ENCODE data around the gene PDP2. TPM values are rescaled to one million over a fixed set of nuclear protein-coding genes. Genes with fewer than 3 reads are reported as not detected.

PDP2 gene
- total and polyA plus RNA-seq, 2 of the 4 experiments (the other 2 are of a cell fraction): 5.3 to 16.8 TPM

DNA sequence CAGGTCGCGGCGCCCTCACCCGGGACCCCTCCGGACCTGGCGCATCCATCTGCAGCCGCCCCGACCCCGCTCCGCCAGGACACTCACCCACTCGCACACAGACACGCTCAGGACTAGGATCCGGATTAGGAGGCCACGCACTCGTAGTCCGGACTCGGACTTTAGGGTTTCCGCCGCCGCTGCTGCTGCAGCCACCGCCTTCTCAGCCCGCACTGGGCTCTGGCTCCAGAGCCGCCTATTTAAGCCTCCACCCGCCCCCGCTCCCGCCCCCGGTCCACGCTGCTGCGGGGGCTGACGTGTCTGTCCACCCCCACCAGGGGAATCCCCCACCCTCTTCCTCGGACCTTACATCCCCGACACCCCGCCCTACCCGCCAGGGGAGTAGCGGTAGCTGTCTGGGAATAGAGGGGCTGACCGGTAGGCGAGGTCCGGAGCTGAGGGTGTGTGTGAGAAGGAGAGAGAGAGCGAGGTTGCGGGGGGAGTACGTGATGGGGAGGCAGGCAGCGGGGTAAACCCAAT lies 45.1 kb downstream of the PDP2 start, which contains the start of gene RRAD:
RRAD (minus strand) TSS at position 214 of the 519 bp plus-strand sequence. CDS start 356 bp downstream, outside the sequence.
- 0 out of 2 replicates have a peak, but pooled peaks cover 4% of the 10 kb centered on the region for H4K20me1 ChIP-seq (ENCODE audit: insufficient read depth, low read length)
- H3K9ac ChIP-seq (ENCODE audit: low read depth, low read length): no peak within 1 kb of the TSS
- H3K18ac ChIP-seq (ENCODE audit: low read depth, low read length): peak within 1 kb of the TSS; percentile 21; the same call in 1 of the 2 replicates
- H4K5ac ChIP-seq (ENCODE audit: low read depth, low read length): peak within 1 kb of the TSS; percentile 28; the same call in 1 of the 2 replicates
- dilution Hi-C loops (cut with HindIII; ENCODE audit: low sequenced_read_pairs, unreplicated experiment): no loop called here
- peaks cover 27% of the 10 kb centered on the region for H3K4me1 ChIP-seq (ENCODE audit: control insufficient read depth, insufficient read depth, low read length)
- H2AFZ ChIP-seq (replicated peaks; ENCODE audit: low read length, poor library complexity): peak within 1 kb of the TSS; percentile 88
- BruUV-seq (replicated peaks): no TSS peak
- peak; percentile 79 for TF ChIP-seq POLR2A (IDR thresholded peaks at IDR 0.05; ENCODE audit: low read depth, low read length)
- TF ChIP-seq CEBPB (IDR thresholded peaks at IDR 0.05; ENCODE audit: low read depth, low read length): no peak
- H4K8ac ChIP-seq (ENCODE audit: low read depth in 2 of 2, low read length in 2 of 2): peak within 1 kb of the TSS in 1 of 2 experiments; percentile 44; a peak in 1 of 4 replicates
- WGBS, 2 experiments (ENCODE audit: extremely low coverage in 2 of 2, insufficient read length in 1 of 2): 3% methylated on average over 11 of the region's 42 CpGs; no CpG with 5 or more reads in 1 of the 2 experiments
- peak within 1 kb of the TSS; percentile 60 for H3K4me2 ChIP-seq (ENCODE audit: low read depth, low read length)
- peak within 1 kb of the TSS; percentile 63 for H2AK5ac ChIP-seq (ENCODE audit: low read depth, low read length)
- no peak within 1 kb of the TSS for H3K56ac ChIP-seq (ENCODE audit: extremely low read depth, insufficient read depth, low read length)
- no peak within 1 kb of the TSS for H3K14ac ChIP-seq (replicated peaks; ENCODE audit: low read depth, low read length)
- no peaks in the 10 kb centered on the region for H3K79me1 ChIP-seq (ENCODE audit: low read depth in 1 of 2, low read length in 2 of 2)
- H2BK5ac ChIP-seq (ENCODE audit: low read depth, low read length, poor library complexity, severe bottlenecking): peak within 1 kb of the TSS; percentile 54
- CTCF ChIA-PET: interaction anchor here (1.1 kb wide), 1 partner anchor 30 kb away, joined by 4 read pairs; no protein-coding TSS in a partner anchor
- no peak within 1 kb of the TSS; the same call in 1 of the 2 replicates for H4K91ac ChIP-seq (ENCODE audit: insufficient read depth, low read depth, low read length)
- H3K27ac ChIP-seq (ENCODE audit: insufficient read depth, low read length): no peak within 1 kb of the TSS
- POLR2A ChIA-PET (ENCODE audit: unreplicated experiment): interaction anchor here (0.6 kb wide), 1 partner anchor 238 kb away, joined by 5 read pairs; no protein-coding TSS in a partner anchor
- H3K9me1 ChIP-seq (ENCODE audit: insufficient read depth, low read length): peaks cover 26% of the 10 kb centered on the region
- peak within 1 kb of the TSS; percentile 67; the same call in 1 of the 2 replicates for H3K4ac ChIP-seq (ENCODE audit: low read depth, low read length)
- peak within 1 kb of the TSS; percentile 50 for H3K4me3 ChIP-seq (ENCODE audit: insufficient read depth, low read depth, low read length)
- H2BK15ac ChIP-seq (ENCODE audit: low read depth, low read length): peak within 1 kb of the TSS; percentile 15; the same call in 1 of the 3 replicates
- peaks cover 6% of the 10 kb centered on the region; the same call in 1 of the 2 replicates for H3K27me3 ChIP-seq (ENCODE audit: control insufficient read depth, insufficient read depth, low read length)
- ATAC-seq (ENCODE audit: low read depth) (peak; percentile 22), DNase-seq (peak; percentile 44)
- H2AK9ac ChIP-seq (replicated peaks; ENCODE audit: low read depth, low read length, poor library complexity): peak within 1 kb of the TSS; percentile 75
- in situ Hi-C loops (cut with MboI; ENCODE audit: low sequenced_read_pairs): no loop called here
- H3K36me3 ChIP-seq (ENCODE audit: control insufficient read depth, insufficient read depth, low read length): no peaks in the 10 kb centered on the region
- H3K9me3 ChIP-seq (ENCODE audit: control insufficient read depth, insufficient read depth, low read length): no peaks in the 10 kb centered on the region
- H2BK120ac ChIP-seq (ENCODE audit: low read depth, low read length): peak within 1 kb of the TSS; percentile 46; the same call in 1 of the 2 replicates
- H2BK20ac ChIP-seq (ENCODE audit: low read depth, low read length): peak within 1 kb of the TSS; percentile 4
- intact Hi-C loops (cut with micrococcal nuclease): no loop called here
- 0 out of 2 replicates have a peak within 1 kb of the TSS, but pooled peaks have one; percentile 15 for H3K23ac ChIP-seq (ENCODE audit: low read depth, low read length)
